GM21447 (cell line): ENCODE data around the gene JHY.
"Not testable (repeated sequence)": the region's sequence is repeated elsewhere in the genome, so short reads cannot be mapped to it uniquely, and the experiment has no call there.

Source experiments
- ATAC-seq: cut with Tn5 transposase; IDR thresholded peaks from one replicate; pipeline ENCODE4 v1.9.1; 2021; ENCODE audit not compliant: unreplicated experiment

The JHY gene

DNA sequence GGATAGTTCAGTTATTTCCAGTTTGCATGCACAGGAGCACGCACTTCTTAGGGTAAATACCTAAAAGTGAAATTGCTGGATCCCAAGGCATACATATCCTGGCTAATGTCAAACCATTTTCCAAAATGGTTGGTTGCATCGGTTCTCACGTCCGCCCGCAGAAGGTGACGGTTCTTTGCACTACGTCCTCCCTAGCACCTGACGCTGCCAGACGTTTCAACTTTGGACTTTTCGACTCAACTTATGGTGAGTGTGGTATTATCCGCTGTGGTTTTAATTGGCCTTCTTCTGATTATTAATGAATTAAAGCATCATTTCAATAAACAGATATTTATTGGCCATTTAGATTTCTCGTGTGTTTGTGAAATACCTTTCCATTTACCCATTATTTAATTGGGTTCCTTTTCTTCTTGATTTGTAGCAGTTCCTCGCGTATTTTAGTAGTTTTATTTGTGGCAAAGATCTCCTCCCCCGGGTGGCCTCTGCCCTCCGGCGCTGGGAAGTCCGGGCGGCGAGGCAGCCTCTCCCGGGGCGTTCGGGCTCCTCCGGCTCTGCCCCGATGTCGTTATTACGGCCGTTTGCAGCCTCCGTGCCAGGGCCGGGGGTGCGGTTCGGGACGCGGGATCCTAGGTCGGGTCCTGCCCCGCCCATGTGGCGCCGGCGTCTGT, at the start of gene JHY:
Gene JHY (plus strand): TSS at position 571 of the 668 bp plus-strand sequence. CDS start 3,091 bp downstream, outside the sequence.
- no peak for ATAC-seq

DNA sequence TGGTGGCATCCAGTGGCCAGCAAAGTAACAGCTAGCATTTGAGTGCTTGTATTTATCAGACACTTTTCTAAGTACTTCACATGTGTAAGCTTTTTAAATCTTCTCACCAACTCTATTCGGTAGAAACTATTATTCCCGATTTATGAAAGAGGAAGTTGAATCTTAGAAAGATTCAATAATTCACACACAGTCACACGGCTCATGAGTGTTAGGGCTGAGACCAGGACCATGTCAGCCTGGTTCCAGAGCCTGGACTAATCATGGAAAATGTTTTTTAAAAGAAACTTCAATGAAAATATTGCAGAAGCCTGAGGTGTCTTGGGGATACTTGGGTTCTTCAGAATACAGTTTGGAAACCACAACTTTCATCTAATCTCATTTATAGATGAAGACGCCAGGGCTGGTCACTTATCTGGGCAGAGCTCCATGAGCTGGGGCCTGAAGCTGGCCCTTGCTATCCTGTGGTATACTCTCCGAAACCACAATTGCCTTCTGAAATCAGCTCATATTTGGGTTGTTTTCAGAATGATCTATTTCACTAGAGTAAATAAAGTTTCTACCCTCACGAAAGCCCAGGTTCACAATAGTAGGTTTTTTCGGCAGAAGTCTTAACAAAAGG, 48.6 kb upstream of the JHY start:
- no peak for ATAC-seq

DNA sequence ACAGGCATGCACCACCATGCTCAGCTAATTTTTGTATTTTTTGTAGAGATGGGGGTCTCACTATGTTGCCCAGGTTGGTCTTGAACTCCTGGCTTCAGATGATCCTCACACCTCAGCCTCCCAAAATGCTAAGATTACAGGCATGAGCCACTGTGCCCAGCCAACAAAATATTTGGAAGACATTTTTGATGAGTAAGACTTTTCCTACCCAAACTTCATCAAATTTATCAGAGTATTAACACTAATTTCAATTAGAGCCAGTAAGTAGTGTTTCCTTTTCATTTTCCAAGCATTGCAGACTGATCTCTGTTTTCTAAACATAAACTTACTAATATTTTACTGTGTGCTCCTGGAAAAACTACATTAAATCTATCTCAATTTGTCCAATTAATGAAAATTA, 45.6 kb upstream of the JHY start:
- no peak for ATAC-seq

DNA sequence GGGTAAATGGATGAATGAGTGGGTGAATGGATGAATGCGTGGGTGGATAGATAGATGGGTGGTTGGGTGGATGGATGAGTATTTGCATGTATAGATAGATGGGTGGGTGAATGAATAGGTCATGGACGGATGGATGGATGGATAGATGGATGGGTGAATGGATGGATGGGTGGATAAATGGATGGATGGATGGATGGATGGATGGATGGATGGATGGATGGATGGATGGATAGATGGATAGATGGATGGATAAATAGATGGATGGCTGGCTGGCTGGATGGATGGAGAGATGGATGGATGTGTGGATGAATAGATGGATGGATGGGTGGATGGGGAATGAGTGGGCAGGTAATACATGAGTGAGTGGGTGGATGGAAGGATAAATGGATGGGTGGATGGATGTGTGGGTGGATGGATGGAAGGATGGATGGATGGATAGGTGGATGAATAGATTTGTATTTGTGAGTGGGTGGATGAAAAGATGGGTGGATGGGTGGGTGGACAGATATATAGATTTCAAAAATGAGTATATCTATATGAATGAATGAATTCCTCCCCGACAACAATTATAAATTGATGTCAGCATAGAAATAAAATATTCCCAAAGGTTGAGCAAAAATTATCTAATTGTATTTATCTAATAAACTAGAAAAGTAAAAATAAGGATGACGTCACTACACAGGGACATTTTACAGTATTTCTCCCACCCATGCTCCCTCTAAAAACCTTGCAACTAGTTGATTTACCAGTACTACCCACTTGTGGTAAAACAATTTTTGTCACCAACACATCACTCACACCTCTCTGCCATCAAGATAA, 44.8 kb upstream of the JHY start:
- no peak for ATAC-seq

DNA sequence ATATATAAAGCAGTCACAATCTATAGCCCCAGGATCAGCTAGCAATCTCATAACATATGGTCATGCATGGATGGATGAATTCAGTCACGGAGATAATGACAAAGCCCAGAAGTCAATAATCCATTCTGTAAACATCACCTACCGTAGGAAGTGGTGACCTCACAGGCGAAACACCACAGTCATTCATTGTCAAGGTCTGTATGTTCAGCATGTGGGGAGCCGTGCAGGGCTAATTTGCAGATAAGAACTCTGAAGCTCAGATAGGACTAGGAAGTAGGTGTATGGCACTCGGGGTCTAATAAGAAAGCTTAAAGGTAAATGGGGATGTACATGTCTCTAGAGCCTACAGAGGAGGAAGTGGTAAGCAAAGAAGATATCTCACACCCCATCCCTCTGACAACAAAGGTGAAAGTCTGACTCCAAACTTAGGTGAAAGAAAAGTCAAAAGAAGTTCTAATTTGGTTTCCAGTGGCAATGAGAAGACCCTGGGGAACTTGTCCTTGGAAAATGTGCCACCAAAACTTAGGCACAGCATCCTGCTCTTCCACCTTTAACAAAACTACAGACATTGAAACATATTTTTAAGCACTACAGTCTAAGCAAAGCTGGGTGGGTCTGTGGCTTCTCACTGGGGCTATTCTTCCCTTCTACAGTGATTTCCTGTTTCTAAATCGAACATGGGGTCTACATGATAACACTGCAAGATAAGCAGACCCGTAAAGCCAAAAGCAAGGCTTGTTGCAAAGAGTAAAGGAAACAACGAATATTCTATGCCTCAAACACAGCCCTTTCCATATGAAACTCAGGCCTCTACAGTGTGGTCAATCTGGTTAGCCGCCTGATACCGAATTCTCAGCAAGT, 39.0 kb upstream of the JHY start:
- ATAC-seq, result peak; percentile 64

DNA sequence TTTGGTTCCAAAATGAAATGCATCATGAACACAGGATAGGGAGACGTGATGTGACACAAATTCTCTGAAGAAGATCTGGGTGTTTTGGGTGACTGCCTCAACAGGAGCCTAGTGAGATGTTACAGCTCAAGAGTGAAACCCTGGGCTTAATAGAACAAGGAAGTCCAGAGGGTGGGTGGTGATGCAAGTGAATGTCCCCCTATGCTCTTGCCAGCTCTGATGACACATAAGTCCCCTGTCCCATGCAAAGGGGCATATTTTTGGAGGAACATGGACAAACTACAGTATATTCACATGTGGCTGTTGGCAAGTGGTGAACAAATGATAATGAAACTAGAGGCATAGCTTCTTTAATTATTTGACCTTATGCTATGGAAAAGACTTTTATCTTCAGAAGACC, 35.1 kb upstream of the JHY start:
- ATAC-seq, result no peak

DNA sequence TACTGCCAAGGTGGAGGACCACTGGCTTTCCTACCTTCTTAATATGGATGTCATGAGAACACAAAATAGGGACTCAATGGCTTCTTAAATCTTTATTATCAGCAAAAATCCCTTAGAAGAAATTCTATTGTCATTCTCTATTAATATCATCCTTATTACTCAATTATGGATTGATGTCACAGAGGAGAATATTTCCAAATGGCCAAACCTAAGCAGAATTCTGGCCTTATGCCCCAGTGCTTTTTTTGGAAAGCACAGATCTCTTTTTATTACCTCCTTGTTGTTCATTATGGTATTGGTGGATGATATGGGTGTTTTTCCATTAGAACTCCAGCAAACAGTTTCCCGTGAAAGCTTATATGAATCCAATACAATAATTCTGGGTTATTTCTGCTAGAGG, 34.4 kb upstream of the JHY start:
- no peak for ATAC-seq

DNA sequence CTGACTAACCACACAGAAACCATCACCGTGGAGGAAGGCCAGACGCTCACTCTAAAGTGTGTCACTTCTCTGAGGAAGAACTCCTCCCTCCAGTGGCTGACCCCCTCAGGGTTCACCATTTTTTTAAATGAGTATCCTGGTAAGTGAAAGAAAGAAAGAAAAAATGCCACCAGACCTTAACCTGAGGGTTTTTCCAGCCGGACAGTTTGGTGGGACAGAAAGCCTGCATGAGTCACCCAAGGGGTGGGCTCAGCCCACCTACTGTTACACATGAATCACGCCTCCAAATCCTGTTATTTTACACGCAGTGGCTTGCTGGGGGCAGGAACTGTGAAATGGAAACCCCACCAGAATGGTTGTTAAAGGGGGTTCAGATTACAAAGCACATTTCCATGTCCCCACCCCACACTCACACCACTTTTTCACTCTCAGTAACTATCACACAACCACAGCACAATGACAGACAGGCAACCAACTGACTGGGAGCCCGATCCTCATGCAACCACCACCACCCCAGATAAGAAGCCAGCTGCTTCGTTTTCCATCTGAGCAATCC, 32.4 kb upstream of the JHY start:
- ATAC-seq, result no peak

DNA sequence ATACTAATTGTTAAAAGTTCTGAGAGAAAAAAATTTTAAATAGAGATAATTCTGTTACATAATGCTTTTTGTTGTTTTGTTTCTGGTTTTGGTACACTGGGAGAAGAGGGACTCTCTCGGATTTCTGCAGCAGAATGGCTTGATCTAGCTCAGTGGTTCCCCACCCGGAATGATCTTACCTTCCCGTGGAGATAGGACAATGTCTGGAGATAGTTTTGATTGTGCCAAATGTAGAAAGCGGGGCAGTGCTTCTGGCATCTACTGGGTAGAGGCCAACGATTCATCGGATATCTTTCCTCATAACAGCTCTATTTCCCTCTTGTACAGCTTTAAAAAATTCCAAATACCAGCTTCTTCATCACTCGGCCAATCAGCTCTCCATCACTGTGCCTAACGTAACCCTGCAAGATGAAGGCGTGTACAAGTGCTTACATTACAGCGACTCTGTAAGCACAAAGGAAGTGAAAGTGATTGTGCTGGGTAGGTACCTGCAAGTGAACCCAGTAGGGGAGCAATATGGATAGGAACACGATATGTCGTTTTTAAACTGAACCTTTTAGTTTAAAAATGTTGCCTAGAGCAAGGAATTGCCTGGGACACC, 31.1 kb upstream of the JHY start:
- no peak for ATAC-seq

DNA sequence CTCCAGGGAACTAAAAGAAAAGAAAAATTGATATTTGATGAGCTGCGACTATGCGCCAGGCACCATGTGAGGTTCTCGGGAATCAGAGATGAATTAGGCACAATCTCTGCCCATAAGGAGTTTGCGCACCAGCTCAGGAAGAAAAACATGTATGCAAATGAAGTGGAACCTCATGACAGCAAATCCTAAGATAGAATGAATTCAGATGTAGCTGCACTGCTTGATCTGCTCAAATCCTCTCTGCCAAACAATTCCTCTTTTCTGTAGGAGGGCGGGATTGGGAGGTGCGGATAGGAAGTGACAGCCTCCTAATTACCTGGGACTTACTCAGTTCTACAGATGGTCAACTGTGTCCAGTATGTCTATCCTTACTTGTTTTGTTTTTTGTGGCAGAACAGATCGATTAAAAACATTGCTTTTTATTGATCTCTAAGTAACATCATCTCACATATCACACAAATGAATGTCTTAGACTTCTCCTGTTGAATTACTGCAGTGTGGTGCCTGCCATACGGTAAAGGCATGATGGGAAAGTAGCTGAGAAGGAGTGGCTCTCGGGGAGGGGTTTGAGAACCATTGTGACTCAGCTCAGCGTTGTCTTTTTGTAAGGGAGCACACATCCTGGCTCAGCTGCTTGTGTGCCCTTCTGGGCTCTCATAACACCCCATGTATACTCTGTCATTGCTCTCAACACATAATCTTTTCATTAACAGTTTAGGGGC, 30.3 kb upstream of the JHY start:
- no peak for ATAC-seq

DNA sequence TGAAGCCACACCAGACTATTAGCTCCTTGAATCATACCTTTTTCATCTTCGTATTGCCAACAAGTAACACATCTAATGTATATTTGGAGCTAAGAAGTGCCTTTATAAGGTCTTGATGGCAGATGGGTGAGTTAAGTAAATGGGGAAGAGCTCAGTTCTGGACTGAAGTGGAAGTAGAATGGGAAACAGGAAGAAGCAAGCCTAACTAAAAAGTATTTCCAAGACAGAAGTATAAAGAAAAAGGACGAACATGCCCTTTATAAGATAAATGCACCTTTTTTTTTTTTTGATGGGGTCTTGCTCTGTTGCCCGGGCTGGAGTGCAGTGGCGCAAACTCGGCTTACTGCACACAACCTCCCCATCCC, 29.8 kb upstream of the JHY start:
- ATAC-seq, result no peak

DNA sequence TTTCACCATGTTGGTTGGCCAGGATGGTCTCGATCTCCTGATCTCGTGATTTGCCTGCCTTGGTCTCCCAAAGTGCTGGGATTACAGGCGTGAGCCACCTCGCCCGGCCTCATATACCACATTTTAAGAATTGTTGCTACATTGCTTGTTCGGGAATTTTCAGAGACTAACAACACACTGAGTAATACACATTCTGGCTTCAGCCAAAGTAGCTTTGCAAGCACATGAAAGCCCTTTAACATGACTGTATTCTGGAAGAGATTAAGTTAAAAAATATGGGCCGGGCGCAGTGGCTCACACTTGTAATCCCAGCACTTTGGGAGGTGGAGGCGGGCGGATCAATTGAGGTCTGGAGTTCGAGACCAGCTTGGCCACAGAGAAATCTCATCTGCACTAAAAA, 29.3 kb upstream of the JHY start:
- ATAC-seq, result no peak

DNA sequence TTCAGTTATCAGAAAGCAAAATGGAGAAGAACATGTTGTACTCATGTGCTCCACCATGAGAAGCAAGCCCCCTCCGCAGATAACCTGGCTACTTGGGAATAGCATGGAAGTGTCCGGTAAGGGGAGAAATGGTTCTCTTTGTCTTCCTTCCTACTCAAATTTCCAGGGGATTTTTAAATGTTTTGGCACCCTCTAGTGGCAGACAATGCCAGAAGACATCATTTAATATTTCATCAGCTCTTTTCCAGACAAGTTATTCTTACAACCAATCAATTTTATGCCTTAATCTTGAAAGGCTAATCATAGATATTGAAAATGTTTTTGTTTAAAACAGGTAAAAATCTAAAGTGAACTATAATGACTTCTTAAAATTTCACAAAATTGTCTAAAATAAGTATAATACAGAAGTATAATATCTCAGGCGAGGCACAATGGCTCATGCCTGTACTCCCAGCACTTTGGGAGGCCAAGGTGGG, 28.6 kb upstream of the JHY start:
- no peak for ATAC-seq

DNA sequence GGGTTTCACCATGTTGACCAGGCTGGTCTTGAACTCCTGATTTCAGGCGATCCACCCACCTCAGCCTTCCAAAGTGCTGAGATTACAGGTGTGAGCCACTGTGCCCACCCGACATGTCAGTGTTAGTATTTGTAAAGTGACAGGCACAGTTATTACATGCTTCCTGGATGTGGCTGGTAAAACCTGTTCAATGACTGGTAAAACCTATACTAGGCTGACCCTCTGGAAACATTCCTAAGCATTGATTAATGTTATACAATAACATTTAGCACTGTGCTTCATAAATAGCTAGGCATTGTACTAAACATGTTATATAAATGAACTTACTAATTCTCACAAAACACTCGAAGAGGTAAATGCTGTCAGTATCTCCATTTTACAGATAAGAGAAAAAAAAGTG, 20.9 kb upstream of the JHY start:
- ATAC-seq, result no peak

DNA sequence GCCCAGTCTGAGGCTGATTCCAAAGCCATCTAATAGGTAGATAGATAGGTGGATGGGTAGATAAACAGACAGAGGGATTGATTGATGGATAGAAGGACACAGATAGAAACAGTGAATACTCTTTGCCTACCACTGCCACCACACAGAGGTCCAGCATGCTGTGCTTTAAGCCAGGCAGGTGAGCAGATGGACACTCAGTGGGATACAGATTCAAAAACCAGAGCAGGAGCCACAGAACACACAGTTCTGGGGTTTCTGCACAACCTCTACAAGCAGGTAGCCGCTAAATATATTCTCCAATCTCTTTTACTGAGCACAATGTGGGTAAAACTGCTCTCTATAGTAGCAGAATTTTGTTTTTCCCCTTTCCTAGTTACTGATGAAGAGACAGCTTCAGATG, 20.5 kb upstream of the JHY start:
- ATAC-seq, result no peak

DNA sequence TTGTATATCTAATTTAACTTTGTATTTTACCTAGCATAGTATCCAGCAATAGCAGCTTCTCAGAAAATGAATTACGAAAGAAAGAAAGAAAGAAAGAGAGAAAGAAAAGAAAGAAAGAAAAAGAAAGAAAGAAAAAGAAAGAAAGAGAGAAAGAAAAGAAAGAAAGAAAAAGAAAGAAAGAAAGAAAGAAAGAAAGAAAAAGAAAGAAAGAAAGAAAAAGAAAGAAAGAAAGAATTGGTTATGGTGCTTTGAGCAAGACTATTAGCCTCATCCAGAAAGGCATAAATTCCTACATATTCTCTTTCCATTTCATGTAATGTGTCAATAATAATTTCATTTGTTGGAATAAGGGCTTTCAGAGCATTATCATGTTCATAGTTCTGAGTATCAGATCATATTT, 19.4 kb upstream of the JHY start:
- ATAC-seq, result not testable (repeated sequence)

DNA sequence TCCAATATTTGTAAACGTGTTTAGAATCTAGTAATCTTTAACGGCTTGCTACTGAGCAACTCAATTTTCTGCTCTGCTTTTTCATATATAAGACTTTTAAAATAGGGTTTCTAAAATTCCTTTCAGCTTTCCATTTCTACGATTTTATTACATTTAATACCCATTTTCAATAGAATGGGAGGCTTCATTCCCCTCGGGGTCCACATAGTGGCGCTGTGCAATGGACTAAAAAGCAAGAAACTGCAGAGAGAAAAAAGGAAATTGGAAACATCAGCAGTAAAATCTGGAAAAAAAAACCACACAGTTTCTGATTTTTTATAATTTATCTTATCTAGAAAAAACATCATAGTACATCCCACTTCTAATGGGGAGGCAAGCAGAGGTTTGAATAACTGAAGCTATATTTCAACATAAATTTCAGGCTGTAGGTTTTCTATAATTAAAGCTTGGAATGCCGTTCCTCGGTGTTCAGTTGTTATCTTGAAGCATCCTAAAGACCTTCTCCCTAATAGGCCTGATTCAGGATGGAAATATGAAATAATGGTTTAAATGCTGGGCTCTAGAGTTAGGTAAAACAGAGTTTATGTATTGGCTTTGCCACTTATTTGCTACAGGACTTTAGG, 18.7 kb upstream of the JHY start:
- no peak for ATAC-seq

DNA sequence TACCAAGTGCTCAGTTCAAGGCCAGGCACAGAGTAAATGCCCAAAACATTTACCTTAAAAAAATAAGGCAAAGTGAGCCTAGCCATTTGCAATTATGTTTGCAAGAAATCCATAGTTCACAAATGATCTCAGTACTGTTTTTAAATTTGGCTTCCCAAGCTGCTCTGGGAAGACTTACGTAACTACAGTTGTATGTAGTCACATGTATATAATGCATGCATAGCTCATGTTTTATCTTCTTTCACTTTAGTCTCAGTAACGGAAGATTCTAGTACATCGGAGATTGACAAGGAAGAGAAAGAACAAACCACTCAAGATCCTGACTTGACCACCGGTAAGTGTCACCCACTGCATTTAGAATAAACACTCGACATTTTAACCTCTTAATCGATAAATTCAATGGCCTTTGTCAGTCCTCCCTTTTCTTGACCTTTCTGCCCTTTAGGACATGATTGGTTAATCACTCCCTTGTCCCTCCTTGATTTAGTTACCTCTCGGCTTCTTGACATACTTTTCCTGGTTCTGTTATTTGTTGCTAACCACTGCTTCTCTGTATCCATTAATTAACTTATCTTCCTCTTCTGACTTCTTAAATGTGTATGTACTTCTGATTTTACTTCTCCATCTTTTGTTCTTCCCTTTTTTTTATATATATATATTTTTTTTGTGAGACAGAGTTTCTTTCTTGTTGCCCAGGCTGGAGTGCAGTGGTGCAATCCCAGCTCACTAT, 18.0 kb upstream of the JHY start:
- ATAC-seq, result no peak

DNA sequence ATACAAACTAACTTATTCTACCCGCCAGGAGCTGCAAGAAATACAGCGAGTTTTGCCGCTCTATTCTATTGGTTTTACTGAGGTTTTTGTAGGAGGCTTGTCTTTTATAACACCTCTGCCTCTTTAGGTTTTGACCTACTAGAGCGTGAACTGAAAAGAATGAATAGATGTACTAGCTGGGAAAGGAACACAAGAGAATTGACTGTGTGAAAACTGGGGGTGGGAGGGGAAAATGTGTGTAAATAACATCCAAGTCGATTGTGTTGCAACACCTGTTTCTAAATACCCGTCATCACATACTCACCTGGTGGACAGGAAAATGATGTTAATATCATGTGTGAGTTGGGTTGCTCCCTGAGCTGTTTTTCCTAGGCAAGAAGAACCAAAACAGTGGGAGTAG, 12.9 kb upstream of the JHY start:
- ATAC-seq, result no peak
